Upper lobe of left lung (tissue), 6 donors: Measurements from ENCODE around the gene EMC10. TPM values are rescaled to one million over a fixed set of nuclear protein-coding genes. Genes with fewer than 3 reads are reported as not detected.
A peak's percentile ranks its signal among the peaks of the same experiment; 100 is the strongest.

Source experiments
- ATAC-seq, 2 donors: fragments of 200-7000 bp; cut with Tn5 transposase; one replicate each; pipeline ENCODE4 v1.9.1; 2022; ENCODE audit warnings: mild to moderate bottlenecking in 2 of 2, moderate library complexity in 2 of 2; ENCODE audit not compliant: low FRiP score in 2 of 2
- DNase-seq, 2 donors: peaks; one replicate each; pipeline ENCODE4 v3.0.0-alpha.2; 2019 to 2020
- H3K27ac ChIP-seq, 4 donors: fragments of 200-600 bp; sonication (generic); one replicate each; pipeline ENCODE4 v1.5.1; 2016 to 2019
- H3K27me3 ChIP-seq, 4 donors: fragments of 200-600 bp; sonication (generic); one replicate each; pipeline ENCODE4 v1.5.1; 2017 to 2019
- H3K36me3 ChIP-seq, 4 donors: fragments of 200-600 bp; sonication (generic); one replicate each; pipeline ENCODE4 v1.5.1; 2016 to 2019
- H3K4me1 ChIP-seq, 4 donors: fragments of 200-600 bp; sonication (generic); one replicate each; pipeline ENCODE4 v1.5.1; 2018 to 2019
- H3K4me3 ChIP-seq, 4 donors: fragments of 200-600 bp; sonication (generic); one replicate each; pipeline ENCODE4 v1.5.1; 2017 to 2019; ENCODE audit warnings: mild to moderate bottlenecking in 2 of 4, moderate library complexity in 1 of 4
- H3K9me3 ChIP-seq, 4 donors: fragments of 200-600 bp; sonication (generic); one replicate each; pipeline ENCODE4 v1.5.1; 2018 to 2019
- EP300 ChIP-seq, 4 donors: sonication (generic); formaldehyde crosslinking; IDR thresholded peaks; one replicate each; pipeline ENCODE4 v1.5.1; 2017; ENCODE audit warnings: antibody characterized with exemption in 4 of 4, control low read depth in 2 of 4
- POLR2A ChIP-seq, 4 donors: fragments of 450-650 bp; IDR thresholded peaks; one replicate each; pipeline ENCODE4 v1.5.1; 2016 to 2017; ENCODE audit warnings: antibody characterized with exemption in 4 of 4, mild to moderate bottlenecking in 2 of 4
- POLR2AphosphoS5 ChIP-seq, 2 donors: sonication (generic); formaldehyde crosslinking; IDR thresholded peaks; one replicate each; pipeline ENCODE4 v1.5.1; 2017; ENCODE audit warnings: antibody characterized with exemption in 2 of 2
- WGBS, 2 donors: methylation state at CpG; one replicate each; pipeline ENCODE4 v1.1.5; 2017 to 2018; 5-methylcytosine and 5-hydroxymethylcytosine counted together
- total RNA-seq, 6 donors: library from RNA; depleted of rRNA in 4 of 6; stranded (reverse); fragments of >200 nt in 4 of 6; gene quantifications; one replicate each; pipeline versions ENCODE4 v1.1.0 to v1.2.1, GENCODE V29; 2016 to 2021
- TF ChIP-seq, protein P1 (sequence below), 6 experiments: fragments of 450-650 bp in 4 of 6; fragments of 200-600 bp in 2 of 6; sonication (generic) in 2 of 6; IDR thresholded peaks; one replicate each; pipeline ENCODE4 v1.5.1; 2016 to 2019; ENCODE audit warnings: antibody characterized with exemption in 6 of 6
- donor health status: DM: no; HTN: no; CAD: no; lungs with moderate emphysema.
- donor health status: DM: no; HTN: yes; CAD: no; lungs with severe emphysema.

EMC10 gene
- total RNA-seq, 6 donors from 2014 or later, result 83.8 to 155 (median 121) TPM

DNA sequence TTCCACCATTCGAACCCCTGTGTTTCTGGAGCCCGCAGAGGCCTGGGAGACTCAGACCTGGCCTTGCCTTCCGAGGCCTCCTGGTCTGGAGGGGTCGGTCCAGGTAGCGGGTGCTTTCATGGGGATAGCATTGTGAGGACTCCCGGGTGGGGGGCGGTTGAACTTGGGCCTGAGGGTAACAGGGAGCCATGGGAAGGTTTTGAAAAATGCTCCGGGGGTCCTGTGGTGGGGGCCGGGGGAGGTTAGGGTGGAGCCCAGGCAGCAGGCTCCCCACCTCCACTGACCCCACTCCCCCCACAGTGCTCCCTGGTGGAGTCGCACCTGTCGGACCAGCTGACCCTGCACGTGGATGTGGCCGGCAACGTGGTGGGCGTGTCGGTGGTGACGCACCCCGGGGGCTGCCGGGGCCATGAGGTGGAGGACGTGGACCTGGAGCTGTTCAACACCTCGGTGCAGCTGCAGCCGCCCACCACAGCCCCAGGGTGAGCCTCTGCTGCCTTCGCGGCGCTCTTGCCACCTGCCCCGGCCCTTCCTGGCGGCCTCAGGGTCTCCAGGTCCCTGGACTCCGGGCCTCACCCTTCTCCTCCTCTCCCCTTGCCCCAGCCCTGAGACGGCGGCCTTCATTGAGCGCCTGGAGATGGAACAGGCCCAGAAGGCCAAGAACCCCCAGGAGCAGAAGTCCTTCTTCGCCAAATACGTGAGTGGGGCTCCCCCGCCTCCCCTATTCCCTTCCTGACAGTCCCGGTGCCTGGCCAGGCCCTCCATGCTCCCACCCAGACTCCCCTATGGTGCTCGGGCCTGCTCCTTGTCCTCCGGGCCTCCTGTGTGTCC is 4.2 kb downstream of the EMC10 start:
- H3K9me3 ChIP-seq, result no peaks in the 10 kb centered on the region
- TF ChIP-seq EP300 (IDR thresholded peaks at IDR 0.05) (no peak), POLR2A (IDR thresholded peaks at IDR 0.05) (no peak), POLR2AphosphoS5 (IDR thresholded peaks at IDR 0.05) (no peak)
- no peaks in the 10 kb centered on the region for H3K27me3 ChIP-seq
- H3K4me3 ChIP-seq, result no peak overlapping the region
- peaks cover 11 to 27% (median 15%) of the 10 kb centered on the region in 4 donors for H3K4me1 ChIP-seq
- no peak overlapping the region for H3K27ac ChIP-seq
- 94% methylated on average over 21 to 37 of the region's 37 CpGs for WGBS, 2 donors
- ATAC-seq, result no peak
- peaks cover 23 to 68% (median 47%) of the 10 kb centered on the region in 4 donors for H3K36me3 ChIP-seq
- peak in 1 of 2 donors; percentile 80 for DNase-seq

GRCh38 chr19:50481351-50482149 is 5.2 kb downstream of the EMC10 start:
- TF ChIP-seq EP300 (IDR thresholded peaks at IDR 0.05), result no peak
- TF ChIP-seq, protein P1, sequence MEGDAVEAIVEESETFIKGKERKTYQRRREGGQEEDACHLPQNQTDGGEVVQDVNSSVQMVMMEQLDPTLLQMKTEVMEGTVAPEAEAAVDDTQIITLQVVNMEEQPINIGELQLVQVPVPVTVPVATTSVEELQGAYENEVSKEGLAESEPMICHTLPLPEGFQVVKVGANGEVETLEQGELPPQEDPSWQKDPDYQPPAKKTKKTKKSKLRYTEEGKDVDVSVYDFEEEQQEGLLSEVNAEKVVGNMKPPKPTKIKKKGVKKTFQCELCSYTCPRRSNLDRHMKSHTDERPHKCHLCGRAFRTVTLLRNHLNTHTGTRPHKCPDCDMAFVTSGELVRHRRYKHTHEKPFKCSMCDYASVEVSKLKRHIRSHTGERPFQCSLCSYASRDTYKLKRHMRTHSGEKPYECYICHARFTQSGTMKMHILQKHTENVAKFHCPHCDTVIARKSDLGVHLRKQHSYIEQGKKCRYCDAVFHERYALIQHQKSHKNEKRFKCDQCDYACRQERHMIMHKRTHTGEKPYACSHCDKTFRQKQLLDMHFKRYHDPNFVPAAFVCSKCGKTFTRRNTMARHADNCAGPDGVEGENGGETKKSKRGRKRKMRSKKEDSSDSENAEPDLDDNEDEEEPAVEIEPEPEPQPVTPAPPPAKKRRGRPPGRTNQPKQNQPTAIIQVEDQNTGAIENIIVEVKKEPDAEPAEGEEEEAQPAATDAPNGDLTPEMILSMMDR (IDR thresholded peaks at IDR 0.05), result no peak
- no peak for TF ChIP-seq POLR2AphosphoS5 (IDR thresholded peaks at IDR 0.05)
- TF ChIP-seq POLR2A (IDR thresholded peaks at IDR 0.05), result no peak
- Histone ChIP-seq H3K27ac (no peak overlapping the region), H3K9me3 (no peaks in the 10 kb centered on the region), H3K36me3 (peaks cover 23 to 68% (median 47%) of the 10 kb centered on the region in 4 donors), H3K4me3 (no peak overlapping the region), H3K27me3 (no peaks in the 10 kb centered on the region), H3K4me1 (peaks cover 11 to 26% (median 15%) of the 10 kb centered on the region in 4 donors)
- DNase-seq, result peak in 1 of 2 donors; percentile 73
- 91 to 92% methylated on average over 17 to 27 of the region's 27 CpGs for WGBS, 2 donors
- no peak for ATAC-seq

DNA sequence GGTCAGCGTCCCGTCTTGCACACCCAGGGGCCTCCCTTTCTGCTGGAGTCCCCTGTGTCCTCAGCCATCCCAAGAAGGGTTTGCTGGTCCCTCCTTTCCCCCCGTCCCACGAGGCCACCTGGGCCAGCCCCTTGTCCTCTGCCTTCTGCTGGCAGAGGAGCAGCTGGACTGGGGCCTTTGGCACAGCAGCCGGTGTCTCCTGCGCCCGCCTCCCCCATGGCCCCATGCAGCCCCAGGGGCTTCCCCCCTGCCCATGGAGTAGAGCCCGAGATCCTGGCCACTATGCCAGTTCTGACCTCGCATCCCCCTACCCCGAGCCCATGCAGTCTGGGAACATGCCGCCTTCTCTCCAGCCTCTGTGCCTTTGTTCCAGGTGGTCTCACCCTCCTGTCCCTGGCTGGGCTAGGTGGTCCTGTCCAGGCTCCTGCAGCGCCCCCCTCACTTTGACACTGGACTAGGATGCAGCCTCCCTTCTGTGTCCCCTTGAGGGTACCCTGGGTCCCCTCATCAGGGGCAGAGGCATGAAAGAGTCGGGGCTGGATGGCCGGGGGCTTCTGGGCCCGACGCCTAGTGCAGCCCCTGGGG is 6.1 kb downstream of the EMC10 start:
- Histone ChIP-seq H3K4me1 (peaks cover 5 to 18% (median 10%) of the 10 kb centered on the region in 4 donors), H3K27ac (no peak overlapping the region), H3K4me3 (no peak overlapping the region), H3K9me3 (no peaks in the 10 kb centered on the region), H3K36me3 (peaks cover 23 to 68% (median 47%) of the 10 kb centered on the region in 4 donors), H3K27me3 (no peaks in the 10 kb centered on the region)
- TF ChIP-seq, protein P1 (IDR thresholded peaks at IDR 0.05), result no peak
- TF ChIP-seq EP300 (IDR thresholded peaks at IDR 0.05) (no peak), POLR2AphosphoS5 (IDR thresholded peaks at IDR 0.05) (no peak), POLR2A (IDR thresholded peaks at IDR 0.05) (no peak)
- 80 to 84% methylated on average over 3 to 16 of the region's 16 CpGs for WGBS, 2 donors
- DNase-seq (no peak), ATAC-seq (no peak)

DNA sequence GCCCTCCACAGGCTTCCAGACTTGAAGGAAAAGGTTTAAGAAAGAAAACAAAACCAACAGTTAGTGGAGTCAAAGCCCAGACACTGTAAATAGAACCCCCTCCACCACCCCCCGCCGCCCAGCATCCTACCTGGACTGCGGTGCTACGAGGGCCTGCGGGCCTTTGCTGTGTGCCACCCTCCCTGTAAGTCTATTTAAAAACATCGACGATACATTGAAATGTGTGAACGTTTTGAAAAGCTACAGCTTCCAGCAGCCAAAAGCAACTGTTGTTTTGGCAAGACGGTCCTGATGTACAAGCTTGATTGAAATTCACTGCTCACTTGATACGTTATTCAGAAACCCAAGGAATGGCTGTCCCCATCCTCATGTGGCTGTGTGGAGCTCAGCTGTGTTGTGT is 6.6 kb downstream of the EMC10 start:
- WGBS, 2 donors, result 90 to 91% methylated on average over 10 of the region's 10 CpGs
- H3K36me3 ChIP-seq, result peaks cover 23 to 67% (median 47%) of the 10 kb centered on the region in 4 donors

More for the DNA sequence above, 6.6 kb downstream of the EMC10 start:
- Histone ChIP-seq H3K9me3 (no peaks in the 10 kb centered on the region), H3K27me3 (no peaks in the 10 kb centered on the region), H3K4me3 (no peak overlapping the region), H3K4me1 (peaks cover 0 to 13% (median 6%) of the 10 kb centered on the region in 4 donors), H3K27ac (no peak overlapping the region)
- no peak for DNase-seq
- ATAC-seq, result no peak
- TF ChIP-seq EP300 (IDR thresholded peaks at IDR 0.05), result no peak
- no peak for TF ChIP-seq POLR2AphosphoS5 (IDR thresholded peaks at IDR 0.05)
- TF ChIP-seq POLR2A (IDR thresholded peaks at IDR 0.05), result no peak
- TF ChIP-seq, protein P1 (IDR thresholded peaks at IDR 0.05), result no peak
